Neutrophil (primary cell): ENCODE results near the gene HCST.

Experiments used
- H3K27ac ChIP-seq: fragments of 200-600 bp; sonication (generic); 2 replicates; pipeline ENCODE4 v1.5.1; 2016; ENCODE audit warnings: mild to moderate bottlenecking, moderate library complexity
- H3K27me3 ChIP-seq: fragments of 200-600 bp; sonication (generic); 2 replicates; pipeline ENCODE4 v1.6.0; 2016; ENCODE audit warnings: mild to moderate bottlenecking
- H3K36me3 ChIP-seq: fragments of 200-600 bp; sonication (generic); 2 replicates; pipeline ENCODE4 v1.5.1; 2017
- H3K4me1 ChIP-seq, 2 experiments: fragments of 200-600 bp in 1 of 2; sonication (generic) in 1 of 2; 1 replicate in 1 of 2; 2 replicates in 1 of 2; pipeline versions ENCODE4 v1.5.1 to v1.6.1; 2013 to 2016; ENCODE audit warnings: low read depth in 1 of 2, low read length in 1 of 2, mild to moderate bottlenecking in 1 of 2, moderate library complexity in 1 of 2; ENCODE audit not compliant: control insufficient read depth in 1 of 2, insufficient read depth in 1 of 2
- H3K4me3 ChIP-seq, 2 experiments: fragments of 200-600 bp in 1 of 2; sonication (generic) in 1 of 2; 1 replicate in 1 of 2; 2 replicates in 1 of 2; pipeline ENCODE4 v1.5.1; 2013 to 2016; ENCODE audit warnings: low read depth in 1 of 2, low read length in 1 of 2, mild to moderate bottlenecking in 1 of 2, moderate library complexity in 1 of 2
- H3K9me3 ChIP-seq: fragments of 200-600 bp; sonication (generic); 2 replicates; pipeline ENCODE4 v1.5.1; 2016
- TF ChIP-seq, protein P1 (sequence below): fragments of 200-600 bp; sonication (generic); IDR thresholded peaks from 2 replicates; pipeline ENCODE4 v1.5.1; 2016; ENCODE audit warnings: antibody characterized with exemption

Gene HCST

DNA sequence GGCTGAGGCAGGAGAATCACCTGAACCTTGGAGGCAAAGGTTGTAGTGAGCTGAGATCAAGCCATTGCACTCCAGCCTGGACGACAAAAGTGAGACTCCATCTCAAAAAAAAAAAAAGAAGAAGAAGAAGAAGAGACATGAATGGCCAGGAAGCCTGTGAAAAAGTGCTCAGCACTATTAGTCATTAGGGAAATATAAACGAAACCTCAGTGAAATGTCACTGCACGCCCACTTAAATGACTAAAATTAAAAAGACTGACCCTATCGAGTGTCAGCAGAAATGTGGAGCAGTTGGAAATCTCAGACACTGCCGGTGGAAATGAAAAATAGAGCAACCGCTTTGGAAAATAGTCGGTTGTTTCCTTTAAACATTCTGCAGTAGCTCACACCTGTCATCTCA, 11.3 kb downstream of the HCST start:
- Histone ChIP-seq H3K27ac (peak overlapping the region; percentile 100), H3K4me3 (no peak overlapping the region), H3K27me3 (no peaks in the 10 kb centered on the region), H3K9me3 (no peaks in the 10 kb centered on the region), H3K4me1 (peaks cover 81 to 82% of the 10 kb centered on the region in 2 experiments), H3K36me3 (no peaks in the 10 kb centered on the region)
- TF ChIP-seq, protein P1, sequence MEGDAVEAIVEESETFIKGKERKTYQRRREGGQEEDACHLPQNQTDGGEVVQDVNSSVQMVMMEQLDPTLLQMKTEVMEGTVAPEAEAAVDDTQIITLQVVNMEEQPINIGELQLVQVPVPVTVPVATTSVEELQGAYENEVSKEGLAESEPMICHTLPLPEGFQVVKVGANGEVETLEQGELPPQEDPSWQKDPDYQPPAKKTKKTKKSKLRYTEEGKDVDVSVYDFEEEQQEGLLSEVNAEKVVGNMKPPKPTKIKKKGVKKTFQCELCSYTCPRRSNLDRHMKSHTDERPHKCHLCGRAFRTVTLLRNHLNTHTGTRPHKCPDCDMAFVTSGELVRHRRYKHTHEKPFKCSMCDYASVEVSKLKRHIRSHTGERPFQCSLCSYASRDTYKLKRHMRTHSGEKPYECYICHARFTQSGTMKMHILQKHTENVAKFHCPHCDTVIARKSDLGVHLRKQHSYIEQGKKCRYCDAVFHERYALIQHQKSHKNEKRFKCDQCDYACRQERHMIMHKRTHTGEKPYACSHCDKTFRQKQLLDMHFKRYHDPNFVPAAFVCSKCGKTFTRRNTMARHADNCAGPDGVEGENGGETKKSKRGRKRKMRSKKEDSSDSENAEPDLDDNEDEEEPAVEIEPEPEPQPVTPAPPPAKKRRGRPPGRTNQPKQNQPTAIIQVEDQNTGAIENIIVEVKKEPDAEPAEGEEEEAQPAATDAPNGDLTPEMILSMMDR = no peak

DNA sequence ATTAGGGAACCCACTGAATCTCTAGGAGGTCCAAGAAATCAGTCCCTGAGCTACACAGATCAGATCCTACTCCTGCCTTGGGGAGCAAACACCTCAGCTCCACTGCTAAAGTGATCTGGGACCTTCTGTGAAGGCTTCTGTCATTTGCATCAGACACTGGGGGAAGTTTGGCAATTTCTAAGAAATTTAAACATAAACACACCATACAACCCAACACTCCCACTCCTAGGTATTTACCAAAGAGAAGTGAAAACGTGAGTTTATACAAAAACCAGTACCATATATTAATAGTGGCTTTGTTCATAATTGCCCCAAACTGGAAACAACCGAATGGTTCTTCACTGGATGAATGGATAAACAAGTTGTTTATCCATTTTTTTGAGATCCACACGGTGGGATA, 13.1 kb downstream of the HCST start:
- peak overlapping the region; percentile 100 for H3K27ac ChIP-seq
- no peaks in the 10 kb centered on the region for H3K9me3 ChIP-seq
- peaks cover 75% of the 10 kb centered on the region in 2 experiments for H3K4me1 ChIP-seq
- H3K4me3 ChIP-seq = peak overlapping the region in 1 of 2 experiments; percentile 35
- H3K36me3 ChIP-seq = no peaks in the 10 kb centered on the region
- H3K27me3 ChIP-seq = no peaks in the 10 kb centered on the region
- TF ChIP-seq, protein P1 = no peak

DNA sequence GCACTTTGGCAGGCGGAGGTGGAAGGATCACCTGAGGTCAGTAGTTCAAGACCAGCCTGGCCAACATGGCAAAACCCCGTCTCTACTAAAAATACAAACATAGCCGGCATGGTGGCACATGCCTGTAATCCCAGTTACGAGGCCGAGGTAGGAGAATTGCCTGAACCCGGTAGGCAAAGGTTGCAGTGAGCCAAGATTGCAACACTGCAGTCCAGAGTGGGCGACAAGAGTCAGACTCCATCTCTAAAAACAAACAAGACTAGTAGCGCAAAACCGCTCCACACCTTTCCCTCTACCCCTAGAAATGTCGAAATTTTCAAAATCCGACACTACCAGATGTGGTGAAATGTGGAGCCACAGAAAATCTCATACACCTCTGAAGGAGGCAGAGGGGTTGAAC, 17.0 kb downstream of the HCST start:
- H3K4me1 ChIP-seq = peaks cover 45 to 48% of the 10 kb centered on the region in 2 experiments
- H3K27me3 ChIP-seq = no peaks in the 10 kb centered on the region
- no peaks in the 10 kb centered on the region for H3K36me3 ChIP-seq
- no peak overlapping the region for H3K4me3 ChIP-seq
- TF ChIP-seq, protein P1 = no peak
- H3K27ac ChIP-seq = peak overlapping the region; percentile 59
- no peaks in the 10 kb centered on the region for H3K9me3 ChIP-seq

DNA sequence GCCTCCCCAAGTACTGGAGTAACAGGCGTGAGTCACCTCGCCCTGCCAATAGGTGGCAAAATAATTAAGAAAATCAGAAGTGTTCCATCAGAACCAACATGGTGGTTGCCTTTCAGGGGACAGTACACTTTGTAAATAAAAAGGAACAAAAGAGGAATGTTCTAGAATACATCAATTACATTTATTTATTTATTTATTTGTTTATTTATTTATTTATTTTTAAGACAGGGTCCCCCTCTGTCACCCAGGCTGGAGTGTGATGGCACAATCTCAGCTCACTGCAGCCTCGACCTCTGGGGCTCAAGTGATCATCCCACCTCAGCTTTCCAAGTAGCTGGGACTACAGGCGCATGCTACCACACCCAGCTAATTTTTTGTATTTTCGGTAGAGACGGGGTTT, 18.7 kb downstream of the HCST start:
- Histone ChIP-seq H3K4me3 (no peak overlapping the region), H3K27me3 (no peaks in the 10 kb centered on the region), H3K27ac (no peak overlapping the region), H3K36me3 (no peaks in the 10 kb centered on the region), H3K4me1 (peaks cover 28 to 36% of the 10 kb centered on the region in 2 experiments), H3K9me3 (no peaks in the 10 kb centered on the region)
- TF ChIP-seq, protein P1 = no peak

DNA sequence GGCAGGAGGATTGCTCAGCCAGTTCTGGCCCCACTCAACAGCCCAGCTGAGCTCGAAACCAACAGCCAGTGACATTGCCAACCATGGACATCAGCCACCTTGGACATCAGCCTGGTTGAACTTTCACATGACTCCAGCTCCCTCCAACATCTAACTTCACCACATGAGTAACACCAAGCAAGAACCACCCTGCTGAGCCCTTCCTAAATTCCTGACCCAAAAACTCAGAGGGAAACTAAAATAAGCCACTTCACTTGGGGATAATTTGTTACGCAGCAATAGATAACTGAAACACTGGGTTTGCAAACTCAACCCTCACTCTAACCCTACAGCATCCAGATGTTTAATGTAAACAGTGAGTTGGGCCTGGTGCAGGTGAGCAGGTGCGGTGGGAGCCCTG, 23.2 kb downstream of the HCST start:
- Histone ChIP-seq H3K4me1 (peaks cover 51 to 61% of the 10 kb centered on the region in 2 experiments), H3K27ac (peak overlapping the region; percentile 88), H3K9me3 (no peaks in the 10 kb centered on the region), H3K36me3 (no peaks in the 10 kb centered on the region), H3K4me3 (no peak overlapping the region), H3K27me3 (no peaks in the 10 kb centered on the region)
- TF ChIP-seq, protein P1 = no peak

DNA sequence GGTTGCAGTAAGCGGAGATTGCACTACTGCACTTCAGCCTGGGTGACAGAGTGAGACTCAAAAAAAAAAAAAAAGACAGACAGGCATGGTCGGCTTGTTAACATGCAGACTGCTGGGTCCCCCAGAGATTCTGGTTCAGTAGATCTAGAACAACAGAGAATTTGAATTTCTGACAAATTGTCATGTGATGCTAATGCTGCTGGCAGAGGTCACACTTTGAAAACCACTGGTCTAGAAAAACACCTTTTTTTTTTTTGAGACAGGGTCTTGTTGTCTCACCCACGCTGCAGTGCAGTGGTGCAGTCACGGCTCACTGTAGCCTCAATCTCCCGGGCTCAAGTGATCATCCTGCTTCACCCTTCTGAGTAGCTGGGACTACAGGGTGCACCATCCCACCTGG, 26.2 kb downstream of the HCST start:
- TF ChIP-seq, protein P1 = no peak
- Histone ChIP-seq H3K9me3 (no peaks in the 10 kb centered on the region), H3K36me3 (no peaks in the 10 kb centered on the region), H3K4me1 (peaks cover 63 to 69% of the 10 kb centered on the region in 2 experiments), H3K4me3 (no peak overlapping the region), H3K27ac (peak overlapping the region; percentile 88), H3K27me3 (peaks cover 16% of the 10 kb centered on the region)
